T-helper 17 cell (primary cell): Measurements from ENCODE around the gene PRKCB. TPM values are rescaled to one million over a fixed set of nuclear protein-coding genes. Genes with fewer than 3 reads are reported as not detected.

Source experiments
- ATAC-seq: fragments of 150-1000 bp; cut with Tn5 transposase; 2 replicates; pipeline ENCODE4 v1.10.0; 2021; ENCODE audit warnings: mild to moderate bottlenecking, moderate library complexity
- DNase-seq, 3 donors: peaks; one replicate each; pipeline versions ENCODE4 v3.0.0 to v3.0.0-alpha.2; 2020 to 2021
- H3K9me3 ChIP-seq: one replicate; pipeline ENCODE4 v1.7.0; 2013; ENCODE audit warnings: low read length, mild to moderate bottlenecking; ENCODE audit not compliant: control insufficient read depth, poor library complexity, severe bottlenecking
- H3K27ac Mint-ChIP-seq: one replicate; pipeline ENCODE4 v1.8.0; 2022; ENCODE audit warnings: mild to moderate bottlenecking, moderate library complexity, mixed read lengths
- H3K27me3 Mint-ChIP-seq: one replicate; pipeline ENCODE4 v1.8.0; 2022; ENCODE audit warnings: mixed read lengths
- H3K36me3 Mint-ChIP-seq: one replicate; pipeline ENCODE4 v1.8.0; 2022; ENCODE audit warnings: low read depth, mixed read lengths
- H3K4me1 Mint-ChIP-seq: one replicate; pipeline ENCODE4 v1.8.0; 2022; ENCODE audit warnings: mild to moderate bottlenecking, mixed read lengths
- H3K4me3 Mint-ChIP-seq: one replicate; pipeline ENCODE4 v1.8.0; 2022; ENCODE audit warnings: mild to moderate bottlenecking, moderate library complexity, mixed read lengths
- total RNA-seq, 4 donors: library from RNA in 2 of 4; stranded (reverse) in 2 of 4; gene quantifications; one replicate each; pipeline ENCODE4 v1.2.3 and lab custom pipeline; 2022 to 2026

Gene PRKCB
- total RNA-seq, 2 donors from 2014 or later: 122 to 137 TPM

DNA sequence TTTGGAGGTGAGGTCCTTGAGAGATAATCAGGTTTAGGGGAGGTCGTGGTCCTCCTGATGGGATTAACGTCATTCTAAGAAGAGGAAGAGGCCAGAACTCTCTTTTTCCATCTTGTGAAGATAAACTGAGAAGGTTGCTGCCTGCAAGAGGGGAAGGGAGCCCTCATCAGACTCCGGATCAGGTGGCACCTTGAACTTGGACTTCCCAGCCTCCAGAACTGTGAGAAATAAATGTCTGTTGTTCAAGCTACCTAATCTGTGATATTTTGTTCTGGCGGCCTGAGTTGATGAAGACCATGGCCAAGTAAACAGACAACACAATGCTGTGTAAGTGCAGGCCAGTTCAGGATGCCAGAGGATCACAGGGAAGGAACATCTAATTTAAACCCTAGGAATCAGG lies 10.9 kb upstream of the PRKCB start:
- ATAC-seq (no peak), DNase-seq (no peak)
- H3K36me3 Mint-ChIP-seq: no peaks in the 10 kb centered on the region
- no peaks in the 10 kb centered on the region for H3K27me3 Mint-ChIP-seq
- peaks cover 32% of the 10 kb centered on the region for H3K4me1 Mint-ChIP-seq
- H3K9me3 ChIP-seq: no peaks in the 10 kb centered on the region
- no peak overlapping the region for H3K4me3 Mint-ChIP-seq
- peak overlapping the region; percentile 32 for H3K27ac Mint-ChIP-seq

DNA sequence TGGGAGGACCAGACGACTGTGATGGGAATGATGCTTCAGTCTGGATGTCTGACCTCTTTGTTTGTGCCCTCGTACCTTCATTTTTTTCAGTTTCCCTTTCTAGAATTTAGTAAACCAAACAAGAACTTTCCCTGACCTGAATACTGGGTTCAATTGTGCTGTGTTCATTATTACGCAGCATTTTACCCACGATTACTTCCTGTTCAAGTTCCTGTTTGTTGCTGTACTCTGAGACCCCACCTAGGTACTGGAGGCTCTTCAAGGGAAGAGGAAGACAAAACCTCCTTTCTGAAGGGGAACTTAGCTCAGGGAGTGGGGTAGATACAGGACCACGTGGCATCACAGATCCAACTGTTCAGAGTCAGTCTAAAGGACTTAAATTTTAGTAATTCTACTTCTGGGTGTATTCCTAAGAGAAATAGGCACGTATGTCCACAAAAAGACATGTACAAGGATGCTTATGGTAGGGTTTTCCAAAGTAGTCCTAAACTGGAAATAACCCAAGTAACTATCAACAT lies 9.2 kb upstream of the PRKCB start:
- H3K9me3 ChIP-seq: no peaks in the 10 kb centered on the region
- Mint-ChIP-seq H3K4me3 (peak overlapping the region; percentile 85), H3K27ac (peak overlapping the region; percentile 95), H3K36me3 (no peaks in the 10 kb centered on the region), H3K27me3 (no peaks in the 10 kb centered on the region), H3K4me1 (peaks cover 30% of the 10 kb centered on the region)
- no peak for DNase-seq
- ATAC-seq: peak; percentile 92

DNA sequence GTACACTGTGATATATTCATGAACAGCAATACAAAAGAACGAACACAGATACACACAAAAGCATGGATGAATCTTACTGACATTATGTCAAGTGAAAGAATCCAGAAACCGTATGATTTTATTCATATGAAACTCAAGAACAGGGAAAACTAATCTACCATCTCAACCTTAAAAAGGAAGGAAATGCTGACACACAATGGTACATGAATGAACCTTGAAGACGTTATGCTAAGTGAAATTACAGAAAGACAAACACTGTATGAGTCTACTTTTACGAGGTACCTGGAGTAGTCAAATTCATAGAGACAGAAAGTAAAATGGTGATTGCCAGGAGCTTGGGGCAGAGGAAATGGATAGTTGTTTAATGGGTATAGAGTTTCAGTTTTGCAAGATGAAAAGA lies 8.7 kb upstream of the PRKCB start:
- DNase-seq (no peak), ATAC-seq (peak; percentile 55)
- peaks cover 30% of the 10 kb centered on the region for H3K4me1 Mint-ChIP-seq
- H3K27me3 Mint-ChIP-seq: no peaks in the 10 kb centered on the region
- H3K27ac Mint-ChIP-seq: peak overlapping the region; percentile 95
- H3K4me3 Mint-ChIP-seq: peak overlapping the region; percentile 85
- H3K36me3 Mint-ChIP-seq: no peaks in the 10 kb centered on the region
- H3K9me3 ChIP-seq: no peaks in the 10 kb centered on the region

DNA sequence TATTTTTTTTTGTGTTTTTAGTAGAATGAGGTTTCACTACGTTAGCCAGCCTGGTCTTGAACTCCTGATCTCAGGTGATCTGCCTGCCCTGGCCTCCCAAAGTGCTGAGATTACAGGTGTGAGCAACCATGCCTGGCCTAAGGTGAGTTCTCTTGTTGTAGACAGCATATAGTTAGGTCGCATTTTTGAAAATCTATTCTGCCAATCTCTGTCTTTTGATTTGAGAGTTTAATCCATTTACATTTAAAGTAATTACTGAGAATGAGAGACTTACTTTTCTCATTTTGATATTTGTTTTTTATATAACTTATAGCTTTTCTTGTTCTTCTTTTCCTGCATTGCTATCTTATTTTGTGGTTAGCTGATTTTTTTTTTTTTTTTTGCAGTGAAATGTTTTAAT lies 6.3 kb upstream of the PRKCB start:
- H3K4me1 Mint-ChIP-seq: peaks cover 36% of the 10 kb centered on the region
- H3K27me3 Mint-ChIP-seq: no peaks in the 10 kb centered on the region
- ATAC-seq (no peak), DNase-seq (no peak)
- no peak overlapping the region for H3K27ac Mint-ChIP-seq
- no peaks in the 10 kb centered on the region for H3K9me3 ChIP-seq
- no peak overlapping the region for H3K4me3 Mint-ChIP-seq
- no peaks in the 10 kb centered on the region for H3K36me3 Mint-ChIP-seq

DNA sequence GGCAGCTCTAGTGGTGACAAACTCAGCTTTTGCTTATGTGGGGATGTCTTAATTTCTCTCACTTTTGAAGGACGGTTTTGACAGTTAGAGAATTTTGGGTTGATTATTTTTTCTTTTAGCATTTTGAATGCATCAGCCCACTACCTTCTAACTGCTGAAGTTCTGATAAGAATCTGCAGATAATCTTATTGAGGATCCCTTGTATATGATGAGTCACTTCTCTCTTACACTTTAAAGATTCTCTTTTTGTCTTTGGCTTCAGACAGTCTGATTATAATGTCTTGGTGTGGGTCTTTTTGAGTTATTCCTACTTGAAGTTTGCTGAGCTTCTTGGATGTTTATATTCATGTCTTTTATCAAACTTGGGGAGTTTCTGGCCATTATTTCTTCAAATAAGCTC lies 5.5 kb upstream of the PRKCB start:
- no peak overlapping the region for H3K4me3 Mint-ChIP-seq
- no peak for ATAC-seq
- H3K9me3 ChIP-seq: no peaks in the 10 kb centered on the region
- no peak overlapping the region for H3K27ac Mint-ChIP-seq
- H3K27me3 Mint-ChIP-seq: no peaks in the 10 kb centered on the region
- DNase-seq: no peak
- H3K4me1 Mint-ChIP-seq: peaks cover 39% of the 10 kb centered on the region
- H3K36me3 Mint-ChIP-seq: no peaks in the 10 kb centered on the region

DNA sequence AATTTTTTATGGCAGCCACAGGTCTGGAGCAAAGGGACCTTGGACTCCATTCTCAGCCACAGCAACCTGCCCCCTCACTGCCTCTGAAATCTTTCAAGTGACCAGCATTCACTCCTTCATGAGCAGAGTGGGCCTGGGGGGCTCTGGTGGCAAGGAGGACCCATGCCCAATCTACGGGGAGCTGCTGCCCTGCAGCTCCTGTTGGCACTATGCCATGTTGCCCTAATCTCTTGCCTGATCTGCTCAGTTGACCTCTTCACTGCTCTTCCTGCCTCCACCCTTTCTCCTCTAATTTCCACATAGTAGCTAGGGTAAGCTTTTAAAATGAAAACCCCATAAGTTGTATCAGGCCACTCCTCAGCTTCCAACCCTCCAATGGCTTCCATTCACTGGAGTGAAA lies 2.9 kb upstream of the PRKCB start:
- Mint-ChIP-seq H3K27ac (no peak overlapping the region), H3K27me3 (no peaks in the 10 kb centered on the region), H3K4me3 (no peak overlapping the region), H3K36me3 (peaks cover 5% of the 10 kb centered on the region), H3K4me1 (peaks cover 33% of the 10 kb centered on the region)
- no peak for ATAC-seq
- no peak for DNase-seq
- no peaks in the 10 kb centered on the region for H3K9me3 ChIP-seq

DNA sequence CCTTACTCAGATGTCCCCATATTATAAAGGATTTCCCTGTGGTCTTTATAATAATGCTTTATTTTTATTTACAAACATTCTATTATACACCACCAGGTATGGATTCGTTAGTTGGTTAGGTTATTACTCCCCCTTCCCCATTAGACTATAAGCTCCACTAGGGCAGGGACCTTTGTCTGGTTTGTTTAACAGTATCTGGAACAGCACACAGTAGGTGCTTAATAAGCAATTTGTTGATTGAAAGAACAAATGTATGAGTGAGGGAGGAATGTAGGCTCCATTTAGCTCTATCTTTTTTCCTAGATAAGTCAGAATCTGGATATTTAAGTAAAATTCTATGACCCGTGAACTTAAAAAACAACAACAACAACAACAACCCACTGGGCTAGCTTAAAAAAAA lies 2.3 kb upstream of the PRKCB start:
- no peak overlapping the region for H3K4me3 Mint-ChIP-seq
- H3K27me3 Mint-ChIP-seq: no peaks in the 10 kb centered on the region
- peaks cover 5% of the 10 kb centered on the region for H3K36me3 Mint-ChIP-seq
- no peak for DNase-seq
- no peak overlapping the region for H3K27ac Mint-ChIP-seq
- H3K9me3 ChIP-seq: no peaks in the 10 kb centered on the region
- peaks cover 36% of the 10 kb centered on the region for H3K4me1 Mint-ChIP-seq
- no peak for ATAC-seq

DNA sequence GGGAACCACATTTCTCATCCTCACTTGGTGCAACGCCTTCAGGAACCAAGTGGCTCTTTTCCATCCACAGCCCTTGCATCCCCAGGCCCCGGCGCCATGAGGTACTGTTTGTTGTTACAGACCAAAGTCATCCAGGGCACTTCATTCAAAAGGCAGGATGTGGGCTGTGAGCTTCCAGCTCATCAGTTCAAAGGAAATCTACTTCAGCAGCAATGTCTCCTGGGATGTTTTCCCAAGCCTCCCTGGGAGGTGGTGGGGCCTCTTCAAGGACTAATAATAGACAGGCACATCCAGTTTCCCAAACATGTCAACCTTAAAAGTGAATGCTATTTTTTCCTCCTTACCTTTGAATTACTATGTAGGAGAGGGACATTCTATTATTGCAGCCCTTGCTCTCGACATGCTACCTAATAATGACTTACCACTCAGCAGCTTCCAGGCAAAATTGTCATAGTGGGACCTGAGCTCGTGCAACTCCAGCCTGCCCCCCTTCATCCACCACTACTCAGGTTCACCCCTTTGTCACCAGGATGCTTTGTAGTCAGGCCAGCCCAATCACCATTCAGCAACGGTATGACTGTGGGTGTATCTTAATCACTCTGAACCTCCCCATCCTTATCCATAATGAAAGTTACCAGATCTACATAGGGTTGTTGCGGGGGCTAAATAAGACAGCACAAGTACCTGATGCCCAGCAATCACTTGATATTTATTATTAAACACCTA lies 1.7 kb upstream of the PRKCB start:
- no peaks in the 10 kb centered on the region for H3K9me3 ChIP-seq
- Mint-ChIP-seq H3K4me3 (peak overlapping the region; percentile 66), H3K36me3 (peaks cover 5% of the 10 kb centered on the region), H3K4me1 (peaks cover 41% of the 10 kb centered on the region), H3K27ac (no peak overlapping the region), H3K27me3 (no peaks in the 10 kb centered on the region)
- ATAC-seq: no peak
- no peak for DNase-seq

DNA sequence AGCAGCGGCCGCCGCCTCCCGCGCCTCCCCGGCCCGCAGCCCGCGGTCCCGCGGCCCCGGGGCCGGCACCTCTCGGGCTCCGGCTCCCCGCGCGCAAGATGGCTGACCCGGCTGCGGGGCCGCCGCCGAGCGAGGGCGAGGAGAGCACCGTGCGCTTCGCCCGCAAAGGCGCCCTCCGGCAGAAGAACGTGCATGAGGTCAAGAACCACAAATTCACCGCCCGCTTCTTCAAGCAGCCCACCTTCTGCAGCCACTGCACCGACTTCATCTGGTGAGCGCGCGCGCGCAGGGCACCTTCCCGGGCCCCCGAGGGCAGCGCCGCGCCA lies 258 bp downstream of the PRKCB start:
- no peaks in the 10 kb centered on the region for H3K9me3 ChIP-seq
- ATAC-seq (peak; percentile 56), DNase-seq (no peak)
- no peak overlapping the region for H3K27ac Mint-ChIP-seq
- peak overlapping the region; percentile 100 for H3K4me3 Mint-ChIP-seq
- peaks cover 5% of the 10 kb centered on the region for H3K36me3 Mint-ChIP-seq
- no peaks in the 10 kb centered on the region for H3K27me3 Mint-ChIP-seq
- peaks cover 55% of the 10 kb centered on the region for H3K4me1 Mint-ChIP-seq

DNA sequence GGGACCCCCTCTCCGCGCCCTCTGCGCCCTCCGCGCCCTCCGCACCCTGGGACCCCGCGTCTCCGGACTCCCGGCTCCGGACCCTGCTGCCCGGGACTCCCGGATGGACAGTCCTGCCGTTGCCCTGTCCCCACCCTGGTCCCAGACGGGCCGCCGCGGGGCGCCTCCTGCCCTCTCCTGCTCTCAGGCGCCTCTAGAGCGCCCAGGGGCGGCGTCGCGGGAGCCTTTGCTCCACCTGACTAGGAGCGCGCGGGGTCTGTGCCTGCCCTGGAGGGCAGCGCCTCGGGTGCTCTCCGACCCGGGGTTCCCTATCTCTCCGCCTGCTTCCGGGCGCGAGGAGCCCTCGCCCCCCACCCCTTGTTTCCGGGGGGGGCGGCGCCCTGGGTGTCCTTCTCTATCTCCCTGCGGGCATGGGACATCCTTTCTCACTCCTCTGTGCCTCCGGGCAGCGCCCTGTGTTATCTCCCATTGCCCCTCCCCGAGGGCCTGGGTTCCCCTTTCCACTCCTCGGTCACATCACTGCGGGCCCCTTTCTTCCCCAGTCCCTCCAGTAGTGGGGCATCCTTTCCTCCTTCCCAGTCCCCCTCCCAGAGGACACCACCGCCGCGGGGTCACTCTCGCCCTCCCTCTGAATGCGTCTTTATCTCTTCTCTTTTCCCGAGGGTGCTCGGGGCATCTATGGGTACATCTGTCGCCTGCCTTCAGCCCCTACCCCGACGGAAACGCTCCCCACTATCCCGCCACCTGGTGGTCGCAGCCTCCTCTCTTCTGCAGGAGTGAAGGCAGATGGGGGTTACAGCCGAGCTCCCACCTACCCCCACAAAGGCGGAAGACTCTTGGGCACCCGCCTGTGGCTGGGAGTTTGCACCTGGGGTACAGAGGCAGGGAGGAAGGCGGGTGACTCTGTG lies 875 bp downstream of the PRKCB start:
- peak overlapping the region; percentile 100 for H3K4me3 Mint-ChIP-seq
- no peaks in the 10 kb centered on the region for H3K9me3 ChIP-seq
- no peaks in the 10 kb centered on the region for H3K27me3 Mint-ChIP-seq
- DNase-seq: peak; percentile 33 to 40 (median 33)
- peak overlapping the region; percentile 97 for H3K27ac Mint-ChIP-seq
- ATAC-seq: peak; percentile 42
- H3K4me1 Mint-ChIP-seq: peaks cover 55% of the 10 kb centered on the region
- H3K36me3 Mint-ChIP-seq: peaks cover 5% of the 10 kb centered on the region

DNA sequence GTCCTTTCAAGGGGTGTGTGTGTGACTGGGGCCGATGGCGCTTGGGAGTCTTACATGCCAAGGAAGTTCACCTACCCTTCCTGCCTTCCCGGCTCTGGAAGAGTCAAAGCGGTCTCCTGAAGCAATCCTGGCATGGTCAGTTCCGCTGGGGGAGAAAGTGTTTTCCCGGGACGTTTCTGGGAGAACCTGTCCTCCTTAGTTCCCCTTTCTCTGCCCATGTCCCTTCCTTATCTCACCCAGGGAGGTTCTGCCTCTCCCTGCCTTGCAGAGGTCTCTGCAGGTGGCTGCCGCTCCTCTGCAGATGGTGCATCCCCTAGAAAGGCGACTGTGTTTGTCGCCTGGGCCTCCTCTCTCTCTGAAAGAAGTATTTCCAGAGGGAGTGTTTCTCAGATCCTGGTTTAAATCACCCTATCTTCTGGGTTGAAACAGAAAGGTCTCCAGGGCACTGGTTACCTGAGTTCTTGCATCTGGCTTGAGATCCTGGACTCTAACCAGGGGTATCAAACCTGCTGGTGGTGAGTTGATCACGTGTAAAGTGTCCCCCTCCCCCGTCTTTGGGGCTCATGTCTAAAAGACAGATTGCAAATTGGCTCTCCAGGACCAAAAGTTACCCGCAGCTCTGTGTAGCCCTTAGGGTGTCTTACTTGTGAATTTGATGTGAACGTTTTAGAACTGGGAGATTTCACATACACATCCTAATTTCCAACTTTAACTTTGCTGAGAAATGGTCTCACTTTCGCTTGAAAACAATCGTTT lies 1.9 kb downstream of the PRKCB start:
- H3K4me1 Mint-ChIP-seq: peaks cover 62% of the 10 kb centered on the region
- DNase-seq (no peak), ATAC-seq (no peak)
- peaks cover 5% of the 10 kb centered on the region for H3K36me3 Mint-ChIP-seq
- peak overlapping the region; percentile 97 for H3K27ac Mint-ChIP-seq
- H3K4me3 Mint-ChIP-seq: peak overlapping the region; percentile 100
- no peaks in the 10 kb centered on the region for H3K27me3 Mint-ChIP-seq
- H3K9me3 ChIP-seq: no peaks in the 10 kb centered on the region

DNA sequence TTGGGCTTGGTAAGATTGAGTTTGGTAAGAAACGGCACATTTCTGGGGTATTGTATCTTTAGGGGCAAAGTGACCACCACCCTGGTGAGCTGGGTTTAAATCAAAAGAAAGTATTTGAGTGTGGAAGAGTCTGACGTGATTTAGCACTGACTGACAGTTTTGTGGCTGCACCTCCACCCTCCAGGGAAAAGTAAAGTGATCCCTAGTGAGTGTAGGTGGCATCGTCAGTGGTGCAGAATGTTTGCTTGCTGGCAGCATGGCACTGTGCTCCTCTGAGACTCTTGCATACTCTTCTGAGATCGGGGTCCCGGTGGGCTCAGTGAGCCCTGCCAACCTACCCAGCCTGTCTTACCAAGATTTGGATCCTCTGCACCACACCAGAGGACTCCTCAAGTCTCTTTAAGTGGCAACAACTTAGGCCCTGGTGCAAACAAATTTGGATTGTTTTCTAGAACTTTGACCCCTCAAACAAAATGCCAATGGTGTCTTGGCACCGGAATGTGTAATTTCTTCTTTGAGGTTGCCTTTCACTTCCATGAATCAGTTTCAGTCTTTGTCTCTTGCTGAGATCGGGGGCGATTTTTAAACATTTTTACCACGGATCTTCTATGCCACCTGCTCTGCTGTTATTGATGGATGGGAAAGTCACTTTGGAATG lies 2.8 kb downstream of the PRKCB start:
- Mint-ChIP-seq H3K4me3 (peak overlapping the region; percentile 100), H3K4me1 (peaks cover 62% of the 10 kb centered on the region), H3K27ac (peak overlapping the region; percentile 97), H3K27me3 (no peaks in the 10 kb centered on the region), H3K36me3 (peaks cover 5% of the 10 kb centered on the region)
- no peak for DNase-seq
- H3K9me3 ChIP-seq: no peaks in the 10 kb centered on the region
- ATAC-seq: no peak
